ENCODE results near the gene ORM2. TPM values are rescaled to one million over a fixed set of nuclear protein-coding genes. Genes with fewer than 3 reads are reported as not detected.

Gene ORM2
- total RNA-seq, 1 donor from 2014 or later = not detected

- peaks cover 4% of the 10 kb centered on the region for H3K4me1 ChIP-seq (ENCODE audit: insufficient read depth, low read length)
- TF ChIP-seq EZH2 (IDR thresholded peaks at IDR 0.05; ENCODE audit: insufficient read depth, low read length) = no peak
- TF ChIP-seq CTCF (IDR thresholded peaks at IDR 0.05; ENCODE audit: insufficient read depth, low read depth, low read length) = no peak
- H3K27ac ChIP-seq (ENCODE audit: low read depth, low read length) = no peak overlapping the region
- no peaks in the 10 kb centered on the region for H3K27me3 ChIP-seq (ENCODE audit: insufficient read depth, low read length)
- peaks cover 6% of the 10 kb centered on the region for H4K20me1 ChIP-seq (ENCODE audit: insufficient read depth, low read length)
- H2AFZ ChIP-seq (ENCODE audit: low read depth, low read length) = no peak overlapping the region
- Mint-ChIP-seq H3K36me3 (ENCODE audit: low read depth, unreplicated experiment) (peaks cover 27% of the 10 kb centered on the region), H3K4me3 (ENCODE audit: unreplicated experiment) (no peak overlapping the region), H3K9me3 (ENCODE audit: unreplicated experiment) (peaks cover 1% of the 10 kb centered on the region), H3K27me3 (ENCODE audit: low read depth, unreplicated experiment) (no peaks in the 10 kb centered on the region), H3K27ac (ENCODE audit: unreplicated experiment) (no peak overlapping the region), H3K4me1 (ENCODE audit: low read depth, unreplicated experiment) (peaks cover 4% of the 10 kb centered on the region)
- H3K4me3 ChIP-seq (ENCODE audit: insufficient read depth, low read depth, low read length) = no peak overlapping the region
- H3K9ac ChIP-seq (ENCODE audit: low read length) = no peak overlapping the region
- peak; percentile 20 for DNase-seq (ENCODE audit: low read depth)
- H3K36me3 ChIP-seq (ENCODE audit: insufficient read depth, low read length) = peaks cover 2% of the 10 kb centered on the region
- no peak overlapping the region for H3K4me2 ChIP-seq (ENCODE audit: low read length)
- no peaks in the 10 kb centered on the region for H3K79me2 ChIP-seq (ENCODE audit: insufficient read depth, low read length)
- no peaks in the 10 kb centered on the region for H3K9me3 ChIP-seq (ENCODE audit: insufficient read depth, low read depth, low read length)
- FAIRE-seq = no peak
Observed at GRCh38 chr9:114371973-114372917, 42.6 kb downstream of the ORM2 start.

GRCh38 chr9:114372921-114373448 is 43.3 kb downstream of the ORM2 start:
- FAIRE-seq (no peak), DNase-seq (ENCODE audit: low read depth) (no peak)
- Mint-ChIP-seq H3K9me3 (ENCODE audit: unreplicated experiment) (peaks cover 1% of the 10 kb centered on the region), H3K27ac (ENCODE audit: unreplicated experiment) (no peak overlapping the region), H3K4me1 (ENCODE audit: low read depth, unreplicated experiment) (peaks cover 4% of the 10 kb centered on the region), H3K4me3 (ENCODE audit: unreplicated experiment) (no peak overlapping the region), H3K27me3 (ENCODE audit: low read depth, unreplicated experiment) (no peaks in the 10 kb centered on the region), H3K36me3 (ENCODE audit: low read depth, unreplicated experiment) (peaks cover 24% of the 10 kb centered on the region)
- TF ChIP-seq CTCF (IDR thresholded peaks at IDR 0.05; ENCODE audit: insufficient read depth, low read depth, low read length) (no peak), EZH2 (IDR thresholded peaks at IDR 0.05; ENCODE audit: insufficient read depth, low read length) (no peak)
- H3K27ac ChIP-seq (ENCODE audit: low read depth, low read length) = no peak overlapping the region
- H3K4me1 ChIP-seq (ENCODE audit: insufficient read depth, low read length) = peaks cover 4% of the 10 kb centered on the region
- H3K79me2 ChIP-seq (ENCODE audit: insufficient read depth, low read length) = no peaks in the 10 kb centered on the region
- H3K27me3 ChIP-seq (ENCODE audit: insufficient read depth, low read length) = no peaks in the 10 kb centered on the region
- no peaks in the 10 kb centered on the region for H3K9me3 ChIP-seq (ENCODE audit: insufficient read depth, low read depth, low read length)
- peaks cover 10% of the 10 kb centered on the region for H4K20me1 ChIP-seq (ENCODE audit: insufficient read depth, low read length)
- peaks cover 2% of the 10 kb centered on the region for H3K36me3 ChIP-seq (ENCODE audit: insufficient read depth, low read length)
- no peak overlapping the region for H2AFZ ChIP-seq (ENCODE audit: low read depth, low read length)
- H3K4me2 ChIP-seq (ENCODE audit: low read length) = no peak overlapping the region
- H3K4me3 ChIP-seq (ENCODE audit: insufficient read depth, low read depth, low read length) = no peak overlapping the region
- no peak overlapping the region for H3K9ac ChIP-seq (ENCODE audit: low read length)

All from astrocyte (in vitro differentiated cells and primary cell).